Measurements from ENCODE around the gene IL37. TPM values are rescaled to one million over a fixed set of nuclear protein-coding genes. Genes with fewer than 3 reads are reported as not detected.

The IL37 gene
- total RNA-seq, 2 donors from 2014 or later = not detected

- TF ChIP-seq, protein P1, sequence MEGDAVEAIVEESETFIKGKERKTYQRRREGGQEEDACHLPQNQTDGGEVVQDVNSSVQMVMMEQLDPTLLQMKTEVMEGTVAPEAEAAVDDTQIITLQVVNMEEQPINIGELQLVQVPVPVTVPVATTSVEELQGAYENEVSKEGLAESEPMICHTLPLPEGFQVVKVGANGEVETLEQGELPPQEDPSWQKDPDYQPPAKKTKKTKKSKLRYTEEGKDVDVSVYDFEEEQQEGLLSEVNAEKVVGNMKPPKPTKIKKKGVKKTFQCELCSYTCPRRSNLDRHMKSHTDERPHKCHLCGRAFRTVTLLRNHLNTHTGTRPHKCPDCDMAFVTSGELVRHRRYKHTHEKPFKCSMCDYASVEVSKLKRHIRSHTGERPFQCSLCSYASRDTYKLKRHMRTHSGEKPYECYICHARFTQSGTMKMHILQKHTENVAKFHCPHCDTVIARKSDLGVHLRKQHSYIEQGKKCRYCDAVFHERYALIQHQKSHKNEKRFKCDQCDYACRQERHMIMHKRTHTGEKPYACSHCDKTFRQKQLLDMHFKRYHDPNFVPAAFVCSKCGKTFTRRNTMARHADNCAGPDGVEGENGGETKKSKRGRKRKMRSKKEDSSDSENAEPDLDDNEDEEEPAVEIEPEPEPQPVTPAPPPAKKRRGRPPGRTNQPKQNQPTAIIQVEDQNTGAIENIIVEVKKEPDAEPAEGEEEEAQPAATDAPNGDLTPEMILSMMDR (conservative IDR thresholded peaks at IDR 0.05) = no peak
- Mint-ChIP-seq H3K36me3 (ENCODE audit: low read depth) (no peaks in the 10 kb centered on the region), H3K27me3 (ENCODE audit: insufficient read depth) (peaks cover 3% of the 10 kb centered on the region)
Measured at GRCh38 chr2:112924821-112925220, 13.9 kb downstream of the IL37 start.

DNA sequence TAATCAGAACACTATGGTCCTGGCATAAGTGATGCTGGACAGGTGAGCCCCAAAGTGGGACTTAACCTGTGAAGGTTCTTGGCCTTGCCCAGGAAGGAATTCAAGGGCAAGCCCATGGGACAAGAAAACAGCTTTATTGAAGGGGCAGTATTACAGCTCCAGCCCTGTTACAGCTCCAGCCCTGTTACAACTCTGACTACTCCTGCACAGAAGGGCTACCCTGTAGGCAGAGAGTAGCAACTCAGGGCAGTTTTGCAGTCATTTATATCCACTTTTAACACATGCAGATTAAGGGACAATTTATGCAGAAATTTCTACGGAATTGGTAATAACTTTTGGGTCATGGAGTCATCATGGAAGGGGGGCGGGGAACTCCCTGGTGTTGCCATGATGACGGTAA, 15.7 kb downstream of the IL37 start:
- Mint-ChIP-seq H3K4me3 (no peak overlapping the region), H3K27me3 (ENCODE audit: insufficient read depth) (peaks cover 2% of the 10 kb centered on the region), H3K27ac (no peak overlapping the region), H3K9me3 (no peaks in the 10 kb centered on the region), H3K36me3 (ENCODE audit: low read depth) (no peaks in the 10 kb centered on the region), H3K4me1 (peaks cover 25% of the 10 kb centered on the region)
- Histone ChIP-seq H3K9ac (ENCODE audit: extremely low read depth, low read length, poor library complexity, severe bottlenecking) (no peak overlapping the region), H3K4me3 (ENCODE audit: low read length) (no peak overlapping the region), H3K4me1 (ENCODE audit: control insufficient read depth, insufficient read depth, low read length) (peaks cover 6% of the 10 kb centered on the region), H3K36me3 (ENCODE audit: control insufficient read depth, insufficient read depth, low read length) (no peaks in the 10 kb centered on the region), H3K9me3 (ENCODE audit: control insufficient read depth, low read length) (no peaks in the 10 kb centered on the region), H3K27me3 (ENCODE audit: control insufficient read depth, insufficient read depth, low read length, poor library complexity, severe bottlenecking) (no peaks in the 10 kb centered on the region), H3K27ac (ENCODE audit: low read depth, low read length) (no peak overlapping the region)
- no peak for DNase-seq
- WGBS, 2 experiments (ENCODE audit: insufficient coverage in 1 of 2, insufficient read length in 1 of 2) = 83 to 94% methylated on average over 2 to 3 of the region's 3 CpGs
- TF ChIP-seq, protein P1 (conservative IDR thresholded peaks at IDR 0.05) = no peak

More at GRCh38 chr2:112924821-112925220, 13.9 kb downstream of the IL37 start:
- Histone ChIP-seq H3K4me1 (ENCODE audit: control insufficient read depth, insufficient read depth, low read length) (peaks cover 6% of the 10 kb centered on the region), H3K4me3 (ENCODE audit: low read length) (no peak overlapping the region), H3K27ac (ENCODE audit: low read depth, low read length) (no peak overlapping the region), H3K27me3 (ENCODE audit: control insufficient read depth, insufficient read depth, low read length, poor library complexity, severe bottlenecking) (no peaks in the 10 kb centered on the region), H3K9ac (ENCODE audit: extremely low read depth, low read length, poor library complexity, severe bottlenecking) (no peak overlapping the region), H3K9me3 (ENCODE audit: control insufficient read depth, low read length) (peaks cover 3% of the 10 kb centered on the region), H3K36me3 (ENCODE audit: control insufficient read depth, insufficient read depth, low read length) (no peaks in the 10 kb centered on the region)
- Mint-ChIP-seq H3K4me1 (peaks cover 25% of the 10 kb centered on the region), H3K4me3 (no peak overlapping the region), H3K27ac (no peak overlapping the region), H3K9me3 (peaks cover under 1% of the 10 kb centered on the region)
- DNase-seq = peak; percentile 26
- 88 to 100% methylated on average over 1 to 3 of the region's 3 CpGs for WGBS, 2 experiments (ENCODE audit: insufficient coverage in 1 of 2, insufficient read length in 1 of 2)

DNA sequence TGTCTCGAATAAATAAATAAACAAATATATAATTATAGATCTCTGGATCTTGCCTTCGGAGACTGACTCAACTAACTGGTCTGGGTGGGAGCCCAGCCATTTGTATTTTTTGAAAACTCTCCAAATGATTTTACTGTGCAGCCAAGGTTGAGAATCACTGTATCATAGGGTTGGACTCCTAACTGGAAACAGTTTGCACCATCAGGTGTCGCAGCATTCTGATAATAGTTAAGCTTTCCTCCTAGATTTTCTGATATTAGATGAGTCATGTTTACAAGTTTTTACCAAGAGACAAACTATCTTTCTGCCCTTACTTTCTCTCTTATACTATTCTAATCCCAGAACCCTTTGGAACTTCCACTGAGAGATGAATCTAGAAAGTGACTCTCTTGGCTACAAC, 16.8 kb downstream of the IL37 start:
- no peaks in the 10 kb centered on the region for H3K36me3 Mint-ChIP-seq (ENCODE audit: low read depth)
- no peak overlapping the region for H3K4me3 Mint-ChIP-seq
- H3K27me3 Mint-ChIP-seq (ENCODE audit: insufficient read depth) = peaks cover 2% of the 10 kb centered on the region
- Histone ChIP-seq H3K9me3 (ENCODE audit: control insufficient read depth, low read length) (no peaks in the 10 kb centered on the region), H3K4me1 (ENCODE audit: control insufficient read depth, insufficient read depth, low read length) (peaks cover 6% of the 10 kb centered on the region), H3K4me3 (ENCODE audit: low read length) (no peak overlapping the region), H3K27ac (ENCODE audit: low read depth, low read length) (no peak overlapping the region), H3K27me3 (ENCODE audit: control insufficient read depth, insufficient read depth, low read length, poor library complexity, severe bottlenecking) (no peaks in the 10 kb centered on the region), H3K36me3 (ENCODE audit: control insufficient read depth, insufficient read depth, low read length) (no peaks in the 10 kb centered on the region), H3K9ac (ENCODE audit: extremely low read depth, low read length, poor library complexity, severe bottlenecking) (no peak overlapping the region)
- H3K4me1 Mint-ChIP-seq = peaks cover 23% of the 10 kb centered on the region
- TF ChIP-seq, protein P1 (conservative IDR thresholded peaks at IDR 0.05) = no peak
- H3K9me3 Mint-ChIP-seq = no peaks in the 10 kb centered on the region
- DNase-seq = no peak
- H3K27ac Mint-ChIP-seq = no peak overlapping the region
- 96 to 100% methylated on average over 2 to 3 of the region's 3 CpGs for WGBS, 2 experiments (ENCODE audit: insufficient coverage in 1 of 2, insufficient read length in 1 of 2)
